Pancreas (tissue), 10 donors: ENCODE results near the gene SFT2D1. TPM values are rescaled to one million over a fixed set of nuclear protein-coding genes. Genes with fewer than 3 reads are reported as not detected.

Experiments used
- ATAC-seq, 4 donors: fragments of 200-7000 bp; cut with Tn5 transposase; one replicate each; pipeline versions ENCODE4 v1.8.0 to v1.9.1; 2020; ENCODE audit warnings: mild to moderate bottlenecking in 4 of 4, moderate library complexity in 4 of 4
- DNase-seq, 6 donors: peaks; one replicate each; pipeline ENCODE4 v3.0.0-alpha.2; 2020
- FAIRE-seq: peaks from 2 replicates; lab custom pipeline; 2012; peaks lifted over from hg19 to GRCh38; lab: Jason Lieb, UNC
- H3K27ac ChIP-seq, 4 donors: fragments of 200-600 bp; sonication (generic); 1 replicate in 3 of 4; 2 replicates in 1 of 4; pipeline versions ENCODE4 v1.5.0 to v1.8.0; 2020
- H3K27me3 ChIP-seq, 4 donors: fragments of 200-600 bp; one replicate each; pipeline ENCODE4 v1.8.0; 2021
- H3K36me3 ChIP-seq, 3 donors: fragments of 200-600 bp; sonication (generic) in 1 of 3; one replicate each; pipeline versions ENCODE4 v1.5.0 to v1.8.0; 2020 to 2021
- H3K4me1 ChIP-seq, 3 donors: fragments of 200-600 bp; one replicate each; pipeline ENCODE4 v1.8.0; 2021
- H3K4me3 ChIP-seq, 4 donors: fragments of 200-600 bp; sonication (generic) in 2 of 4; one replicate each; pipeline versions ENCODE4 v1.5.0 to v1.8.0; 2020 to 2021
- H3K9me3 ChIP-seq, 4 donors: fragments of 200-600 bp; one replicate each; pipeline ENCODE4 v1.8.0; 2021
- WGBS, 2 donors: extraction: QIAGEN DNeasy Blood & Tissue Kit; methylation state at CpG; one replicate each; pipeline ENCODE4 v1.1.7; 2013; 5-methylcytosine and 5-hydroxymethylcytosine counted together
- intact Hi-C, 3 donors: fragments of 100-400 bp; cut with DNase I; formaldehyde crosslinking; loops; one replicate each; pipeline versions ENCODE4 v1.11.1 to v1.14.2; 2022
- polyA plus RNA-seq, 2 donors: library from polyadenylated mRNA; stranded (reverse); fragments of 200-250 nt; gene quantifications; one replicate each; pipeline ENCODE4 v1.2.3, GENCODE V29; 2013
- total RNA-seq, 6 donors: library from RNA; stranded (reverse); fragmentation: NEBNext Ultra II Directional in 4 of 6; extraction: Animal tissue kit (Norgen Biotek cat#: 25700) in 4 of 6; gene quantifications; one replicate each; pipeline versions ENCODE4 v1.2.1 to v1.2.4, GENCODE V29; 2021 to 2023
- TF ChIP-seq, protein P1 (sequence below), 4 donors: fragments of 200-600 bp; sonication (generic) in 3 of 4; IDR thresholded peaks; one replicate each; pipeline versions ENCODE4 v1.5.0 to v1.8.0; 2021; ENCODE audit warnings: antibody characterized with exemption in 4 of 4
- donor health status: healthy with polysubstance abuse.
- donor health status: DM: no; HTN: no; CAD: no; lungs with moderate emphysema.
- donor health status: DM: no; HTN: no; CAD: no.
- donor health status: control.
- donor health status: control.
- donor health status: Bipolar disorder and iron deficiency.
- donor health status: DM: yes; HTN: yes; CAD: no.
- donor health status: DM: no; HTN: no; CAD: no.
- donor health status: DM: no; HTN: no; CAD: no.
- donor health status: DM: yes; HTN: yes; CAD: no.

SFT2D1 gene
- total and polyA plus RNA-seq, 8 donors: 14.5 to 38.9 (median 24.7) TPM

DNA sequence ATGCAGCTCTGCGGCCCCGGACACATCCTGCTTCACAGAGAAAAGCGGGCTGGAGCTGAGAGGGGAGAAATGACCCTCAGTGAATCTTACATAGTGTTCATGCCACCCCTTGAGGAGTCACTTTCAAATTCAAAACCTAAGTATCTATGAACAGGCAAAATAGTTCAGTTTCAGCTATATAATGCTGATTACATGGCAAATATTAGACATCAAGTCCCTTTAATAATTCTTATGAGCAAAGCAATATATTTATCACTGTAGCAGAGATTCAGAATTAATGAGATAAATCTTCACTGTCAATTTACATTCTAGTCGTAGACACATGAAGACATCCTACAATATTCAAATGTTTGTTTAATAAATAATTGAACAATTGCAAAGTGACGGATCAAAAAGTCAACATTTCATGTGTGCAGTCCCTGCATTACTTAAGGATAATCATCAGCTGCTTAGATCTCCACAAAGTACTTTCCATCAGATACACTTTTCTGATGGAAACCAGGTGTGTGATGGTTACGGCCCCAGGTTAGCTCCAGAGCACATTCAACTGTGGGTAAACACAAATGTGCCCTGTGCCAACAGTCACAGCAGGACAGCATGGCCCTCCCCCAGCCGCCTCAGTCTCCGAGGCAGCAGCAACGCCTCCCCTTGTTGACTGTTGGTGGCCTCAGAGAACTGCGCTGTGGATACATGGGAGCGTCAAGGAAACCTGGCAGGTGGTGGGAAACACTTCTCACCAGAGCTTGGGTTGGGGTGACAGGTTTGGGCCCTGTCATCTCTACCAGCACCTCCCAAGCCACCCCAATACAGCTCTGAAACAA is 33.4 kb downstream of the SFT2D1 start:
- Histone ChIP-seq H3K27ac (no peak overlapping the region), H3K4me1 (peaks cover 0 to 4% (median 0%) of the 10 kb centered on the region in 3 donors), H3K4me3 (peak overlapping the region in 3 of 4 donors; percentile 26 to 59 (median 40)), H3K27me3 (no peaks in the 10 kb centered on the region), H3K9me3 (no peaks in the 10 kb centered on the region), H3K36me3 (no peaks in the 10 kb centered on the region)
- TF ChIP-seq, protein P1, sequence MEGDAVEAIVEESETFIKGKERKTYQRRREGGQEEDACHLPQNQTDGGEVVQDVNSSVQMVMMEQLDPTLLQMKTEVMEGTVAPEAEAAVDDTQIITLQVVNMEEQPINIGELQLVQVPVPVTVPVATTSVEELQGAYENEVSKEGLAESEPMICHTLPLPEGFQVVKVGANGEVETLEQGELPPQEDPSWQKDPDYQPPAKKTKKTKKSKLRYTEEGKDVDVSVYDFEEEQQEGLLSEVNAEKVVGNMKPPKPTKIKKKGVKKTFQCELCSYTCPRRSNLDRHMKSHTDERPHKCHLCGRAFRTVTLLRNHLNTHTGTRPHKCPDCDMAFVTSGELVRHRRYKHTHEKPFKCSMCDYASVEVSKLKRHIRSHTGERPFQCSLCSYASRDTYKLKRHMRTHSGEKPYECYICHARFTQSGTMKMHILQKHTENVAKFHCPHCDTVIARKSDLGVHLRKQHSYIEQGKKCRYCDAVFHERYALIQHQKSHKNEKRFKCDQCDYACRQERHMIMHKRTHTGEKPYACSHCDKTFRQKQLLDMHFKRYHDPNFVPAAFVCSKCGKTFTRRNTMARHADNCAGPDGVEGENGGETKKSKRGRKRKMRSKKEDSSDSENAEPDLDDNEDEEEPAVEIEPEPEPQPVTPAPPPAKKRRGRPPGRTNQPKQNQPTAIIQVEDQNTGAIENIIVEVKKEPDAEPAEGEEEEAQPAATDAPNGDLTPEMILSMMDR (IDR thresholded peaks at IDR 0.05): no peak
- FAIRE-seq (no peak), DNase-seq (no peak), ATAC-seq (peak in 2 of 4 donors; percentile 48 to 49)
- intact Hi-C loops: no loop called here
- 44 to 50% methylated on average over 11 of the region's 11 CpGs for WGBS, 2 donors

DNA sequence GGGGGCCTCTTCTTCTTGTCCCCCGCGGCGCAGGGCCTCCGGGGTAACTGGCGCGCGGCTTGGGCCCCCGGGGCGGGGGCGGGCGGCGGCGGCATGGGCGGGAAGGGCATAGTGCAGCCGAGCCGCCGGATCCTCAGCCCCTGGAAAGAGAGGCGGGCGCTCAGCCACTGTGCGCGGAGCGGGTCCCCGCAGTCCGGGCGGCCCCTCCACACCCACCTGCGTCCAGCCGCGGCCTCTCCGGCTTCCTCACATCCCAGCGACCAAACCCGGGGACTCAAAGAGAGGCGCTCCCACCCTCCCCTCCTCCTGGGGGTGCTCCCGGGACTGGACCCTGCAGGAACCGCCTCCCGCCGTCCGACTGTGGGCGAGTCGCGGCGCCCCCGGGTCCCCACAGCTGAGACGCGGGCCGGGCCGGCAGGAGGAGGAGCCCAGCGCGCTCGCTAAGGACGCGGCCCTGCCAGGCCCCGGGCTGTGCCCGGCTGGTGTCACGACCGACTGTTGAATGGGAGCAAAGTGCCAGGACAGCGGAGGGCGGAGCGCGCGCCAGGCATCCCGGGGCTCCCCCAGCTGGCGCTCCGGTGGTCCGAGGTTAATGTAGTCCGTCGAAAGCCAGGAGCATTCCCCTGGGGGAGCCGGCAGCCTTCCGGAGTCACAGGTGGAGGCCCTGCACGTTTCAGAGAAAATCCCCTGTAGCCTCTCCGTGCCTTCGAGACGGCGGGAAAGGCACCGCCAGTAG is 34.1 kb downstream of the SFT2D1 start, which contains the start of gene PRR18:
Gene PRR18 (minus strand): TSS at position 360 of the 736 bp plus-strand sequence. CDS start 250 bp downstream, at position 110.
- H3K4me1 ChIP-seq: peaks cover 0 to 4% (median 0%) of the 10 kb centered on the region in 3 donors
- H3K36me3 ChIP-seq: no peaks in the 10 kb centered on the region
- no peak within 1 kb of the TSS for H3K27ac ChIP-seq
- intact Hi-C loops: no loop called here
- H3K27me3 ChIP-seq: no peaks in the 10 kb centered on the region
- DNase-seq: peak in 5 of 6 donors; percentile 16 to 79 (median 48)
- peak within 1 kb of the TSS; percentile 26 to 59 (median 36) for H3K4me3 ChIP-seq
- no peaks in the 10 kb centered on the region for H3K9me3 ChIP-seq
- peak; percentile 62 to 77 (median 74) for ATAC-seq
- WGBS, 2 donors: 4 to 5% methylated on average over 41 to 74 of the region's 74 CpGs
- TF ChIP-seq, protein P1 (IDR thresholded peaks at IDR 0.05): no peak
- no peak for FAIRE-seq

DNA sequence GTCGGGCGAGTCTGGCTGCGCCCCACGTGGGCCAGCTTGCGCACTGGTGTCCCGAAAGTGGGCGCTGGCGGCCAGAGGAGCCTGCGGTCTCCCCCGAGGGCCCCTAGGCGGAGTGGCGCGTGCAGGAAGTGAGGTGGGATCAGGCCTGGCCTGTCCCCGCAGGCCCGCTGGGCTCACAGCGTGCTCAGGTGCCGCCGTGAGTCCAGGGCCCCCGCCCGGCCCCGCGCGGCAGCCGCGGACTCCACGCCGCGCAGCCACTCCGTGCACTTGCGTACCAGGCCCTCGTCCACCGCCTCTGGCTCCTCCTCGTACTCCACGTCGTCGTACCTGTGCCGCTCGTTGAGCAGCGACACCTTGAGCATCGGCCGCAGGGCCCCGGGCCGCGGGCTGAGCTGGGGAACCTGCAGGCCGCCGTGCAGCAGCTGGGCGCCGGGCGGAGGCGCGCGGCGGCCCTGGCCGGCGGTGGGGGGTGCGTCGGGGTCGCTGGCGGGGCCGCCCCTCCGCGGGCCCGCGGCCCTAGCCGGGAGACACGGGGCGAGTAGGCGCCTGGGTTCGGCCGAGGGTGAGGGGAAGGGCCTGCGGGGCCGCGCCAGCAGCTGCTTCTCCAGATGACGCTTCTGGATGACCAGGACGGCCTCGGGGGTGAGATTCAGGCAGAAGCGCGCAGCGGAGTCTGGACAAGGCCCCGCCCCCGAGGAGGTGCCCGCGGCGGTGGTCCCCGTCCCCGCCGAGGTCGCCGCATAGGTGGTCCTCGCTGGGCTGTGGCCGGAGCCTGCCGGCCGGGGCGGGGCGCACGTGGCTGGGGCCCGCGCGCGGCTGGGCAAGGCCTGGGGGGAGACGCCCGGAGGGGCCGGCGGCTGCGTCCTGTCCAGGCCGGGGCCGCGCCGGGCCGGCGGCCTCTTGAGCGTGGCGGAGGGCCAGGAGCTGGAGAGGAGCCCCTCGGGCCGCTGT is 35.0 kb downstream of the SFT2D1 start:
- Histone ChIP-seq H3K27me3 (no peaks in the 10 kb centered on the region), H3K4me1 (peaks cover 0 to 4% (median 0%) of the 10 kb centered on the region in 3 donors), H3K9me3 (no peaks in the 10 kb centered on the region), H3K27ac (no peak overlapping the region), H3K4me3 (peak overlapping the region; percentile 26 to 59 (median 36)), H3K36me3 (no peaks in the 10 kb centered on the region)
- ATAC-seq: peak; percentile 35 to 56 (median 46)
- WGBS, 2 donors: 5 to 7% methylated on average over 58 to 115 of the region's 115 CpGs
- intact Hi-C loops: no loop called here
- FAIRE-seq: no peak
- TF ChIP-seq, protein P1 (IDR thresholded peaks at IDR 0.05): no peak
- peak in 3 of 6 donors; percentile 26 to 72 (median 67) for DNase-seq

DNA sequence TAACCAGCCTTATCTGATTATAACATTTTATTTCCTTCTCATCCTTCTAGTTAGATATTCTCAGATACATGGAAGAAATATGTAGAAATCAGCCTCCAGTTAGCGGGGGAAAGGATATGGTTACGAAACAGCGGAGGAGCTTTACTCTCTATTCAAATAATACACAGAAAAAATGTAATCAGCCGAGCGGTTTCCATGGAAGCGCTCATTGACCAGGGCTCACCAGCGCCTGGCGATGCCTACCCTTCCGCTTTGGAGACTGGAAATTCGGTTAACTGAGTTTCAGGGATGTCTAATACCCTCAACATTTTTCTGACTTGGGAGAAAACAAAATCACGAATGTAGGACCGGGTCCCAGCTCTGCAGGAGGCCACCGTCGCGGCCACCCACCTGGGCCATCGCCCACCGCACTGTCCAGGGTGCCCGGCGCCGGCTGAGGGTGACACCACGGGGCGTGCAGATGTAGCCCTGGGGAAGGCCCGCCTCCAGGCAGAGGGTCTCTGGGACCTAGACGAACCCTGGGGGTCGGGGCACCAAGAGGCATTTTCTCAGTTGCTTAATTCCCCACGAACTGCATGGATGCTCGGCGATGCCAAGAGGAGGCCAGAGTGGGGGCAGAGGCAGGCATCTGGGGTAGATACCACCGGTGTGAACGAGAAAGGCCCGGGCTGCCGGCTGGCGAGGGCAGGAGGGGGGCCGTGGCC is 35.8 kb downstream of the SFT2D1 start:
- Histone ChIP-seq H3K4me3 (peak overlapping the region in 1 of 4 donors; percentile 59), H3K27me3 (no peaks in the 10 kb centered on the region)
- intact Hi-C loops: no loop called here

More for the DNA sequence above, 35.8 kb downstream of the SFT2D1 start:
- Histone ChIP-seq H3K36me3 (no peaks in the 10 kb centered on the region), H3K4me1 (peaks cover 0 to 4% (median 0%) of the 10 kb centered on the region in 3 donors), H3K9me3 (no peaks in the 10 kb centered on the region), H3K27ac (no peak overlapping the region)
- TF ChIP-seq, protein P1 (IDR thresholded peaks at IDR 0.05): no peak
- 57 to 63% methylated on average over 32 to 34 of the region's 34 CpGs for WGBS, 2 donors
- no peak for DNase-seq
- no peak for FAIRE-seq
- peak in 1 of 4 donors; percentile 42 for ATAC-seq
